ENCODE measurements around the gene CDC42EP4.

CDC42EP4 gene

GRCh38 chr17:73257516-73257915, 54.3 kb downstream of the CDC42EP4 start:
- peaks cover 10 to 13% of the 10 kb centered on the region in 2 donors for H3K4me1 ChIP-seq (ENCODE audit: control insufficient read depth in 2 of 2, insufficient read depth in 2 of 2, low read length in 2 of 2)
- no peaks in the 10 kb centered on the region for H3K27me3 ChIP-seq (ENCODE audit: control insufficient read depth in 2 of 2, insufficient read depth in 2 of 2, low read length in 2 of 2)
- H3K27ac ChIP-seq (ENCODE audit: low read depth in 2 of 2, low read length in 2 of 2): no peak overlapping the region
- H3K9me3 ChIP-seq (ENCODE audit: control insufficient read depth in 2 of 2, low read length in 2 of 2): no peaks in the 10 kb centered on the region
- no peak overlapping the region for H3K4me3 ChIP-seq (ENCODE audit: low read length in 2 of 2)
- H3K36me3 ChIP-seq (ENCODE audit: control insufficient read depth in 2 of 2, insufficient read depth in 2 of 2, low read length in 2 of 2): no peaks in the 10 kb centered on the region
- no peak overlapping the region for H3K9ac ChIP-seq (ENCODE audit: low read depth in 1 of 2, low read length in 2 of 2)

GRCh38 chr17:73256220-73256619, 55.6 kb downstream of the CDC42EP4 start:
- H3K27ac ChIP-seq (ENCODE audit: low read depth in 2 of 2, low read length in 2 of 2): no peak overlapping the region
- H3K9ac ChIP-seq (ENCODE audit: low read depth in 1 of 2, low read length in 2 of 2): no peak overlapping the region
- H3K27me3 ChIP-seq (ENCODE audit: control insufficient read depth in 2 of 2, insufficient read depth in 2 of 2, low read length in 2 of 2): no peaks in the 10 kb centered on the region
- peaks cover 0 to 5% of the 10 kb centered on the region in 2 donors for H3K4me1 ChIP-seq (ENCODE audit: control insufficient read depth in 2 of 2, insufficient read depth in 2 of 2, low read length in 2 of 2)
- H3K9me3 ChIP-seq (ENCODE audit: control insufficient read depth in 2 of 2, low read length in 2 of 2): no peaks in the 10 kb centered on the region
- no peaks in the 10 kb centered on the region for H3K36me3 ChIP-seq (ENCODE audit: control insufficient read depth in 2 of 2, insufficient read depth in 2 of 2, low read length in 2 of 2)
- H3K4me3 ChIP-seq (ENCODE audit: low read length in 2 of 2): no peak overlapping the region

GRCh38 chr17:73255671-73256181, 56.1 kb downstream of the CDC42EP4 start:
- no peaks in the 10 kb centered on the region for H3K4me1 ChIP-seq (ENCODE audit: control insufficient read depth in 2 of 2, insufficient read depth in 2 of 2, low read length in 2 of 2)
- no peak overlapping the region for H3K27ac ChIP-seq (ENCODE audit: low read depth in 2 of 2, low read length in 2 of 2)
- no peak overlapping the region for H3K4me3 ChIP-seq (ENCODE audit: low read length in 2 of 2)
- no peaks in the 10 kb centered on the region for H3K36me3 ChIP-seq (ENCODE audit: control insufficient read depth in 2 of 2, insufficient read depth in 2 of 2, low read length in 2 of 2)
- no peak overlapping the region for H3K9ac ChIP-seq (ENCODE audit: low read depth in 1 of 2, low read length in 2 of 2)
- H3K9me3 ChIP-seq (ENCODE audit: control insufficient read depth in 2 of 2, low read length in 2 of 2): no peaks in the 10 kb centered on the region
- H3K27me3 ChIP-seq (ENCODE audit: control insufficient read depth in 2 of 2, insufficient read depth in 2 of 2, low read length in 2 of 2): no peaks in the 10 kb centered on the region

DNA sequence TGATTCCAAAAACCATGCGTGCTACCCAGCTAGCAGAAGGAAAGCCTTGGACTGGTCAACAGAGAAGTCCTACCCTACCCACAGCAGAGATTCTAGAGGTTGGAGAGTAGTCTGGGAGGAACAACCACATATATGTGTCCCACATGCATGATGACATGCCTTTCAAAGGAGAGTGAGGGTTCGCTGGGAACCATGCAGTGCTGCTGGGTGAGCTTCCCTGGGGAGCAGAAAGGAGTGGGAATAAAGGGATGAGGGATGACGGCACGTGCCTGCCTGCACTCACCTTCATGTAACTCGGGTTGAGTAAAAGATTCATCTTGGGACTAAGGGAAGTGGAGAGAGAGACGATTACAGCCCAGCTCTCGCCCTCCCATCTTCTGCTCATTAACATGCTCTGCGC, 59.9 kb downstream of the CDC42EP4 start:
- peaks cover 9 to 11% of the 10 kb centered on the region in 2 donors for H3K36me3 ChIP-seq (ENCODE audit: control insufficient read depth in 2 of 2, insufficient read depth in 2 of 2, low read length in 2 of 2)
- H3K4me3 ChIP-seq (ENCODE audit: low read length in 2 of 2): no peak overlapping the region

DNA sequence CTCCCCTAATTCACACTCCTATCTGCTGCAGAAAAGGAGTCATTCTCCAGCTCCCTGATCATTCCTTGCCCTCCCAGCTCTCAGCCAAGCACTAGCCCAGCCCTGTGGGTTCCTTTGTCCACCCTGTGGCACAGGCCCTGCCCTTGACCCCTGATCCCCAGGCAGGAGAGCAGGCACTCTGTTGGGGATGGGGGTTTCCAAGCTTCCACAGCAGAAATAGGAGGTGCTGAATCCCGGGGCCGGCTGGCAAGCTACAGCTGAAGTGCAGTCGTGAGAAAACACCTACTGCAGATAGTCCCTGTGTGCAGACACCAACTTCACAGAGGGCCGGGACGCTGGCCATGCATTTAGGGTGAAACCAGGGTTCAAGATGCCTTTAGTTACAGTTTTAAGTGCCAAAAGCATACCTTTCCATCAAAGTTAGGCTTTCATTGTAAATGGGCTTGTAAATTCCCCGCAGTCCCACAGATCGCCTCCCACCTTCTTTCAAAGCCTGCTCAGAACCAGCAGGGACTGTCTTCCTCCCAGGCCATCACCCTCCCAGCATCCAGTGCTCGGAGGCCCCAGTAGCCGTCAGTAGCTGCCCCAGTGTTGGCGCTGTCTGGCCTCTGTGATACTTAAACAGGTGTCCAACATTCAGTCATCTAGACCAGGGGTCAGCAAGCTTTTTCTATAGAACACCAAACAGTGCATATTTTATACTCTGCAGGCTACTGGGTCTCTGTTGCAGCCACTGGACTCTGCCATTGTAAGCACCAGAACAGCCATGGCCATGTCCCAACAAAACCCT, 60.8 kb downstream of the CDC42EP4 start:
- Histone ChIP-seq H3K27ac (ENCODE audit: low read depth in 2 of 2, low read length in 2 of 2) (no peak overlapping the region), H3K36me3 (ENCODE audit: control insufficient read depth in 2 of 2, insufficient read depth in 2 of 2, low read length in 2 of 2) (peaks cover 9 to 11% of the 10 kb centered on the region in 2 donors), H3K4me3 (ENCODE audit: low read length in 2 of 2) (no peak overlapping the region), H3K9me3 (ENCODE audit: control insufficient read depth in 2 of 2, low read length in 2 of 2) (no peaks in the 10 kb centered on the region), H3K27me3 (ENCODE audit: control insufficient read depth in 2 of 2, insufficient read depth in 2 of 2, low read length in 2 of 2) (no peaks in the 10 kb centered on the region), H3K4me1 (ENCODE audit: control insufficient read depth in 2 of 2, insufficient read depth in 2 of 2, low read length in 2 of 2) (no peaks in the 10 kb centered on the region), H3K9ac (ENCODE audit: low read depth in 1 of 2, low read length in 2 of 2) (no peak overlapping the region)

More for the DNA sequence above, 59.9 kb downstream of the CDC42EP4 start:
- no peaks in the 10 kb centered on the region for H3K27me3 ChIP-seq (ENCODE audit: control insufficient read depth in 2 of 2, insufficient read depth in 2 of 2, low read length in 2 of 2)
- no peaks in the 10 kb centered on the region for H3K4me1 ChIP-seq (ENCODE audit: control insufficient read depth in 2 of 2, insufficient read depth in 2 of 2, low read length in 2 of 2)
- no peaks in the 10 kb centered on the region for H3K9me3 ChIP-seq (ENCODE audit: control insufficient read depth in 2 of 2, low read length in 2 of 2)
- H3K9ac ChIP-seq (ENCODE audit: low read depth in 1 of 2, low read length in 2 of 2): no peak overlapping the region
- H3K27ac ChIP-seq (ENCODE audit: low read depth in 2 of 2, low read length in 2 of 2): no peak overlapping the region

DNA sequence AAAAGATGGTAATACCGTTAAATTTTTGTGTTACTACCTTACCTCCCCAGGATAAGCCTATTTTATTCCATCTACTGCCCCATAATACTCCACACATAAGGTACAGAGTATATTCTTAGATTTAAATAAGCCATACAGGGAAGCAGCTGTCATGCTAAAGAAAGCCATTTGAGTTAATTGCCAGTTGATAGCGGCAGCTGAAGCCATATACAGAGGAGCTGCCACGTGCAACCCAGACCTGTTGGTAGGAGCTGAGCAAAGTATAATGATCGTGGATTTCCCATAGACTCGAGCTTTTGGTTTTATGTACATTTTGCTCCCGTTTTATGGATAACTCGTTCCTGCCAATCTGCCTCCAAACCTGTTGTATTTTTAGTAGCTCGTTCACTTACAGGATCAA, 62.1 kb downstream of the CDC42EP4 start:
- Histone ChIP-seq H3K4me3 (ENCODE audit: low read length in 2 of 2) (no peak overlapping the region), H3K27ac (ENCODE audit: low read depth in 2 of 2, low read length in 2 of 2) (no peak overlapping the region), H3K27me3 (ENCODE audit: control insufficient read depth in 2 of 2, insufficient read depth in 2 of 2, low read length in 2 of 2) (no peaks in the 10 kb centered on the region), H3K36me3 (ENCODE audit: control insufficient read depth in 2 of 2, insufficient read depth in 2 of 2, low read length in 2 of 2) (peaks cover 11% of the 10 kb centered on the region in 2 donors), H3K9me3 (ENCODE audit: control insufficient read depth in 2 of 2, low read length in 2 of 2) (no peaks in the 10 kb centered on the region), H3K9ac (ENCODE audit: low read depth in 1 of 2, low read length in 2 of 2) (no peak overlapping the region), H3K4me1 (ENCODE audit: control insufficient read depth in 2 of 2, insufficient read depth in 2 of 2, low read length in 2 of 2) (no peaks in the 10 kb centered on the region)

- no peaks in the 10 kb centered on the region for H3K27me3 ChIP-seq (ENCODE audit: control insufficient read depth in 2 of 2, insufficient read depth in 2 of 2, low read length in 2 of 2)
- no peak overlapping the region for H3K27ac ChIP-seq (ENCODE audit: low read depth in 2 of 2, low read length in 2 of 2)
- no peak overlapping the region for H3K9ac ChIP-seq (ENCODE audit: low read depth in 1 of 2, low read length in 2 of 2)
- H3K9me3 ChIP-seq (ENCODE audit: control insufficient read depth in 2 of 2, low read length in 2 of 2): no peaks in the 10 kb centered on the region
- no peak overlapping the region for H3K4me3 ChIP-seq (ENCODE audit: low read length in 2 of 2)
- peaks cover 15 to 18% of the 10 kb centered on the region in 2 donors for H3K36me3 ChIP-seq (ENCODE audit: control insufficient read depth in 2 of 2, insufficient read depth in 2 of 2, low read length in 2 of 2)
- no peaks in the 10 kb centered on the region for H3K4me1 ChIP-seq (ENCODE audit: control insufficient read depth in 2 of 2, insufficient read depth in 2 of 2, low read length in 2 of 2)
Observed at GRCh38 chr17:73248532-73248931, 63.3 kb downstream of the CDC42EP4 start.

GRCh38 chr17:73247726-73248125, 64.1 kb downstream of the CDC42EP4 start:
- Histone ChIP-seq H3K4me3 (ENCODE audit: low read length in 2 of 2) (no peak overlapping the region), H3K9me3 (ENCODE audit: control insufficient read depth in 2 of 2, low read length in 2 of 2) (no peaks in the 10 kb centered on the region), H3K4me1 (ENCODE audit: control insufficient read depth in 2 of 2, insufficient read depth in 2 of 2, low read length in 2 of 2) (no peaks in the 10 kb centered on the region), H3K27ac (ENCODE audit: low read depth in 2 of 2, low read length in 2 of 2) (no peak overlapping the region), H3K27me3 (ENCODE audit: control insufficient read depth in 2 of 2, insufficient read depth in 2 of 2, low read length in 2 of 2) (no peaks in the 10 kb centered on the region), H3K36me3 (ENCODE audit: control insufficient read depth in 2 of 2, insufficient read depth in 2 of 2, low read length in 2 of 2) (peaks cover 17 to 21% of the 10 kb centered on the region in 2 donors), H3K9ac (ENCODE audit: low read depth in 1 of 2, low read length in 2 of 2) (no peak overlapping the region)

GRCh38 chr17:73240561-73240960, 71.2 kb downstream of the CDC42EP4 start:
- Histone ChIP-seq H3K27me3 (ENCODE audit: control insufficient read depth in 2 of 2, insufficient read depth in 2 of 2, low read length in 2 of 2) (no peaks in the 10 kb centered on the region), H3K27ac (ENCODE audit: low read depth in 2 of 2, low read length in 2 of 2) (no peak overlapping the region), H3K9ac (ENCODE audit: low read depth in 1 of 2, low read length in 2 of 2) (no peak overlapping the region), H3K4me1 (ENCODE audit: control insufficient read depth in 2 of 2, insufficient read depth in 2 of 2, low read length in 2 of 2) (no peaks in the 10 kb centered on the region), H3K4me3 (ENCODE audit: low read length in 2 of 2) (no peak overlapping the region), H3K36me3 (ENCODE audit: control insufficient read depth in 2 of 2, insufficient read depth in 2 of 2, low read length in 2 of 2) (peaks cover 23 to 31% of the 10 kb centered on the region in 2 donors), H3K9me3 (ENCODE audit: control insufficient read depth in 2 of 2, low read length in 2 of 2) (no peaks in the 10 kb centered on the region)

DNA sequence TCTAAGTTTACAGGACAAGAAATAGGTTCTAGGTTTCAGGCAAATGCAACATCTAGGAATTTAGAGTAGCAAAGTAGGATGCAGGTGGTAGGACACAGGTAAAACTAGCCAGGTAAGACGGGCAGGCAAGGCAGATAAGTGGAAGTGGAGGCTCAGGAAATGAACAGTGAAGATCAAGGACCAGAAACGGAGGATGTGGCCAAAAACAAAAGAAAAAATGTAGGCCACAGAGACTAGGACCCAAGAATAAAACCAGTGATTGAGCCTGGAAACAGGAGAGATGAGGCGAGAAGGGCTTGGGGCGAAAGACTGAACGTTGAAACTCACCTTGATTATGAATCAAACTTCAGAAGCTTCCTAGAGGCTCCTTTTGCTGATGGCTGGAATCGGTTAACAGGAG, 74.1 kb downstream of the CDC42EP4 start:
- Histone ChIP-seq H3K9me3 (ENCODE audit: control insufficient read depth in 2 of 2, low read length in 2 of 2) (no peaks in the 10 kb centered on the region), H3K27ac (ENCODE audit: low read depth in 2 of 2, low read length in 2 of 2) (no peak overlapping the region), H3K9ac (ENCODE audit: low read depth in 1 of 2, low read length in 2 of 2) (no peak overlapping the region), H3K36me3 (ENCODE audit: control insufficient read depth in 2 of 2, insufficient read depth in 2 of 2, low read length in 2 of 2) (peaks cover 21% of the 10 kb centered on the region in 2 donors), H3K4me1 (ENCODE audit: control insufficient read depth in 2 of 2, insufficient read depth in 2 of 2, low read length in 2 of 2) (peaks cover 6 to 12% of the 10 kb centered on the region in 2 donors), H3K4me3 (ENCODE audit: low read length in 2 of 2) (no peak overlapping the region), H3K27me3 (ENCODE audit: control insufficient read depth in 2 of 2, insufficient read depth in 2 of 2, low read length in 2 of 2) (no peaks in the 10 kb centered on the region)

All from mucosa of rectum (tissue), 2 donors.